Body of pancreas (tissue), 4 donors: ENCODE data around the gene WFIKKN1. TPM values are rescaled to one million over a fixed set of nuclear protein-coding genes. Genes with fewer than 3 reads are reported as not detected.

Experiments
- ATAC-seq: fragments of 150-250 bp; one replicate; pipeline ENCODE4 v1.9.1; 2016
- DNase-seq, 4 donors: peaks; one replicate each; pipeline ENCODE4 v3.0.0-alpha.2; 2019
- H3K27ac ChIP-seq, 4 donors: fragments of 200-600 bp; sonication (generic); 1 replicate in 3 of 4; 2 replicates in 1 of 4; pipeline versions ENCODE4 v1.5.1 to v1.6.1; 2016 to 2019; ENCODE audit warnings: mild to moderate bottlenecking in 1 of 4, mixed read lengths in 1 of 4, moderate library complexity in 1 of 4
- H3K27me3 ChIP-seq, 2 donors: fragments of 200-600 bp; sonication (generic); one replicate each; pipeline ENCODE4 v1.6.0; 2016; ENCODE audit warnings: mild to moderate bottlenecking in 1 of 2
- H3K36me3 ChIP-seq, 2 donors: fragments of 200-600 bp; sonication (generic); replicated peaks in 1 of 2; 2 replicates each; pipeline ENCODE4 v1.5.1; 2016; ENCODE audit warnings: low read depth in 2 of 2; ENCODE audit not compliant: insufficient read depth in 1 of 2
- H3K4me1 ChIP-seq: fragments of 200-600 bp; sonication (generic); one replicate; pipeline ENCODE4 v1.6.0; 2016
- H3K4me3 ChIP-seq, 2 donors: fragments of 200-600 bp; sonication (generic); 1 replicate in 1 of 2; 2 replicates in 1 of 2; pipeline ENCODE4 v1.5.1; 2016 to 2019
- H3K9me3 ChIP-seq, 3 donors: fragments of 200-600 bp; sonication (generic); 1 replicate in 2 of 3; 2 replicates in 1 of 3; pipeline ENCODE4 v1.5.1; 2016
- CTCF ChIP-seq, 7 experiments: fragments of 450-650 bp in 4 of 7; fragments of 200-600 bp in 3 of 7; sonication (generic) in 3 of 7; IDR thresholded peaks; one replicate each; pipeline ENCODE4 v1.5.1; 2016 to 2019; ENCODE audit warnings: antibody characterized with exemption in 7 of 7
- POLR2A ChIP-seq, 3 donors: fragments of 450-650 bp; IDR thresholded peaks; one replicate each; pipeline ENCODE4 v1.6.1; 2016; ENCODE audit warnings: antibody characterized with exemption in 3 of 3, mild to moderate bottlenecking in 2 of 3
- WGBS, 2 donors: methylation state at CpG; one replicate each; pipeline ENCODE4 v1.1.5; 2017; 5-methylcytosine and 5-hydroxymethylcytosine counted together
- intact Hi-C: fragments of 100-400 bp; cut with DNase I; formaldehyde crosslinking; loops from one replicate; pipeline ENCODE4 v1.15.1; 2023
- total RNA-seq, 2 donors: library from RNA; depleted of rRNA; stranded (reverse); fragments of >200 nt; gene quantifications; one replicate each; pipeline ENCODE4 v1.1.0, GENCODE V29; 2016

WFIKKN1 gene
- total RNA-seq, 2 donors from 2014 or later = 3.9 to 5.6 TPM

DNA sequence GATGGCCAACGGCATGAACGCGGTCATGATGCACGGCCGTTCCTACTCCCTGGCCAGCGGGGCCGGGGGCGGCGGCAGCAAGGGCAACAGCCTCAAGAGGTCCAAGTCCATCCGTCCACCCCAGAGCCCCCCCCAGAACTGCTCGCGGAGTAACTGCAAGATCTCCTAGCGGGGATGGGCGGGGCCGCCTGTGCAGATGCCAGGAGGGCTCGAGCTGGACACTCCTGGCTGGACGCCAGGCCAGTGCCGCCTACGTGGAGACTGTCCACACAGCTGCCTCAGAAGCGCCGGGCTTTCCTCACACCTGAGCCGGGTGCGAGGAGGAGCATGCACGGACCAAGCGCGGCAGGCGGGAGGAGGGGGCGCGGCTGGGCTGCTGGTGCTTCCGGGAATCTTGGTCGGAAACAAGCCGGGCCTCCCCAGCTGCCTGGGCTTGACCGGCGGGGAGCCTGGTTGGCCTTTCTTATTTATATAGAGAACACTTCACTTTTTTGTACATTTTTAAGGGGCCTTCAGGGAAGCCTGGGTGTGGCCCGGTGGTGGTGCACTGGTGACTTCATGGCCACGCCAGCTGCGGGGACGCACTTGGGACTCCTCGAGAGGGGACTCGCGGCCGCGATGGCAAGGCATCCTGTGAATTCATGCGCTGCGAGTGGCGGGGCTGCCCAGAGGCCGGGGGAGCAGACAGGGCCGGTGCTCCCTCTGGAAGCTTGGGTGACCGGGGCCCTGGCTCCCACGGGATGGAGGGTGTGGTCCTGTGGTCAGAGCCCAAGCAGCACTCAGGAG, 3.1 kb upstream of the WFIKKN1 start:
- DNase-seq = peak; percentile 36 to 60 (median 46)
- Histone ChIP-seq H3K4me1 (peaks cover 14% of the 10 kb centered on the region), H3K27me3 (no peaks in the 10 kb centered on the region), H3K36me3 (peaks cover 4 to 7% of the 10 kb centered on the region in 2 donors), H3K9me3 (no peaks in the 10 kb centered on the region), H3K27ac (no peak overlapping the region), H3K4me3 (no peak overlapping the region)
- intact Hi-C loops = no loop called here
- ATAC-seq = no peak
- TF ChIP-seq POLR2A (IDR thresholded peaks at IDR 0.05) (no peak), CTCF (IDR thresholded peaks at IDR 0.05) (no peak)
- WGBS, 2 donors = 83 to 88% methylated on average over 23 to 48 of the region's 50 CpGs

DNA sequence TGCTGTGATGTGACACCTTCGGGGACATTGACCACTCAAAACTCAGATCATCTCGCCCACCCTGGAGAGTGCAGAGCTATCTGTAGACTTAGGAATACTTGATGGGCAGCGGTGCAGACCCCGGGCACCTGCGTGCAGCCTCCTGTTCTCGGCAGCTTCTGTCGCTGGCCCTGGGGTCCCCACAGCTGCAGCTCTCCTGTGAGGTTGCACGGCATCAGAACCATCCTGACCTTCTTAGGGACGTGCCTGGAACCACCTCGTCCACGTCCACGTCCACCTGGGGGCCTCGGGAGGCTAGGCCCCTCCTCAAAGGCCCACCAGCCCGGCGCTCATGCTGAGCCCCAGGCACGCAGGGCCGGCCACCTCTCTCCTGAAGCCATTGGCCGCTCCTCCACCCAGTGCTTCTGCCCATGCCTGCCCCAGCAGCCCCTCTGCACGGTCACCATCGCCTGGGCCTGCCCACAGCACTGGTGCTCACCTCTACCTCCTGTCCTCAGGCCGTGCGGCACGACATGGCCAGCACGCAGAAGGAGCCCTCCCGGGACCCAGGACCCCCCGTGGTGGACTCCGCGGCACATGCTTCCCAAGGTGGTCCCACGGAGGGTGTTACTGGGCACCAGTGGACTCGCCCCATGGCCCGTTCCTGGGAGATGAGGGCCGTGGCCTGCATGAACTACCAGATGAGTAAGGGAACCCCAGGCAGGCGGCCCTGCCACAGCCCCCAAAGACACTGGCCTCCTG, 2.3 kb upstream of the WFIKKN1 start:
- H3K9me3 ChIP-seq = no peaks in the 10 kb centered on the region
- WGBS, 2 donors = 94 to 97% methylated on average over 17 to 25 of the region's 33 CpGs
- peaks cover 4 to 7% of the 10 kb centered on the region in 2 donors for H3K36me3 ChIP-seq
- H3K4me1 ChIP-seq = peaks cover 14% of the 10 kb centered on the region
- intact Hi-C loops = no loop called here
- ATAC-seq = no peak
- no peak for TF ChIP-seq POLR2A (IDR thresholded peaks at IDR 0.05)
- no peak for TF ChIP-seq CTCF (IDR thresholded peaks at IDR 0.05)
- peak in 1 of 4 donors; percentile 15 for DNase-seq
- H3K4me3 ChIP-seq = no peak overlapping the region
- no peaks in the 10 kb centered on the region for H3K27me3 ChIP-seq
- H3K27ac ChIP-seq = no peak overlapping the region

- H3K27me3 ChIP-seq = no peaks in the 10 kb centered on the region
- no peaks in the 10 kb centered on the region for H3K9me3 ChIP-seq
- H3K4me3 ChIP-seq = no peak overlapping the region
- TF ChIP-seq CTCF (IDR thresholded peaks at IDR 0.05) (no peak), POLR2A (IDR thresholded peaks at IDR 0.05) (no peak)
- WGBS, 2 donors = 70 to 78% methylated on average over 15 to 28 of the region's 29 CpGs
- no peak overlapping the region for H3K27ac ChIP-seq
- H3K4me1 ChIP-seq = peaks cover 14% of the 10 kb centered on the region
- H3K36me3 ChIP-seq = peaks cover 4 to 7% of the 10 kb centered on the region in 2 donors
- ATAC-seq (no peak), DNase-seq (peak in 2 of 4 donors; percentile 13 to 21)
- intact Hi-C loops = no loop called here
These were observed 1.5 kb upstream of the WFIKKN1 start for GRCh38 chr16:629185-629832.

DNA sequence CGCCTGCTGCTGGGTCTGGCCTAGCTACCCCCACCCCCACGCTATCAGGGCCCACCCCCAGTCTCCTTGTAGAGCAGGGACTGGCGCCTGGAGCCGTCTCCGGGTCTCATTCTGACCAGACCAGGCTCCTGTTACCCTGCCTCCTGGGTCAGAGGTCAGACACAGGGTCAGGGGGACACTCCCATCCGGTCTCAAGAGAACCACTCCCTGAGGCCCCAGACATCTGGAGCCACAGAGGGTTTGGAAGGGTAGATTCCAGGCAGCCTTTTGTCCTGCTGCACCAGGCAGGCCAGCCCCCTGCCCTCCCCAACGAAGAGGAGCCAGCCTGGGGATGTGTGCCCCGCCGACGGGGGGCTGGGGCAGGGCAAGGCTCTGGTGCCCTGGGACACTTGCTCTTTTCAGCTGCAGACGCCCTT, 944 bp upstream of the WFIKKN1 start:
- peak; percentile 5 for ATAC-seq

More for the DNA sequence above, 944 bp upstream of the WFIKKN1 start:
- Histone ChIP-seq H3K4me3 (no peak overlapping the region), H3K36me3 (peaks cover 4 to 7% of the 10 kb centered on the region in 2 donors), H3K27ac (no peak overlapping the region), H3K4me1 (peaks cover 17% of the 10 kb centered on the region), H3K9me3 (no peaks in the 10 kb centered on the region), H3K27me3 (no peaks in the 10 kb centered on the region)
- DNase-seq = peak in 2 of 4 donors; percentile 15 to 17
- TF ChIP-seq CTCF (IDR thresholded peaks at IDR 0.05) = no peak
- 40 to 55% methylated on average over 1 to 6 of the region's 11 CpGs for WGBS, 2 donors
- intact Hi-C loops = no loop called here
